Mucosa of stomach (tissue), 1 donor: ENCODE measurements around the gene CBX3.
"Not testable (repeated sequence)": the region's sequence is repeated elsewhere in the genome, so short reads cannot be mapped to it uniquely, and the experiment has no call there.

Experiments used
- H3K27me3 ChIP-seq: one replicate; pipeline ENCODE4 v1.7.0; 2013; ENCODE audit warnings: mild to moderate bottlenecking, low read length; ENCODE audit not compliant: control insufficient read depth, insufficient read depth
- H3K36me3 ChIP-seq: one replicate; pipeline ENCODE4 v1.7.0; 2013; ENCODE audit warnings: low read length; ENCODE audit not compliant: control insufficient read depth, insufficient read depth
- H3K4me1 ChIP-seq: one replicate; pipeline ENCODE4 v1.7.0; 2013; ENCODE audit warnings: mild to moderate bottlenecking, low read length; ENCODE audit not compliant: control insufficient read depth, insufficient read depth
- H3K4me3 ChIP-seq: one replicate; pipeline ENCODE4 v1.7.0; 2013; ENCODE audit warnings: low read length
- H3K9ac ChIP-seq: one replicate; pipeline ENCODE4 v1.7.0; 2013; ENCODE audit warnings: mild to moderate bottlenecking, low read length, moderate library complexity
- H3K9me3 ChIP-seq: one replicate; pipeline ENCODE4 v1.7.0; 2013; ENCODE audit warnings: mild to moderate bottlenecking, low read length, moderate library complexity; ENCODE audit not compliant: control insufficient read depth
- donor health status: Pancreatic carcinoma.

CBX3 gene

DNA sequence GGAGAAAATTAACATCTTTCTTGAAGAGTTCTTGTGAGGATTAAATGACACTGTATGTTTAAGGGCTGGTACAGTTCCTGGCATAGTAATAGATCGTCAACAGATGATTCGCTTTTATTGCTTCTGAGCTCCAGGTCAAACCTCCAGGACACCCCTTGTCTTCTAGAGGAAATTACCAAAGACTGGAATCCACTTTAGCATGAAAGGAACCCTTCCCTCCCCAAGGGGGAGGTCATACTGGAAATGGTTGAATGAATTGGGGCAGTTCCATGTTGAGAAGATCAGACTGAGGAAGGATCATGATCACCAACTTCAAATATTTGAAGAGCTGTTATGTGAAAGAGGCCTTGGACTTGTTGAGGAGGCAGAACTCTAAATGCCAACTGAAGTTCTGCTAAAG, 40.6 kb upstream of the CBX3 start:
- peaks cover 11% of the 10 kb centered on the region for H3K4me1 ChIP-seq
- H3K9me3 ChIP-seq, result no peaks in the 10 kb centered on the region
- no peaks in the 10 kb centered on the region for H3K27me3 ChIP-seq
- H3K36me3 ChIP-seq, result no peaks in the 10 kb centered on the region
- no peak overlapping the region for H3K4me3 ChIP-seq
- no peak overlapping the region for H3K9ac ChIP-seq

DNA sequence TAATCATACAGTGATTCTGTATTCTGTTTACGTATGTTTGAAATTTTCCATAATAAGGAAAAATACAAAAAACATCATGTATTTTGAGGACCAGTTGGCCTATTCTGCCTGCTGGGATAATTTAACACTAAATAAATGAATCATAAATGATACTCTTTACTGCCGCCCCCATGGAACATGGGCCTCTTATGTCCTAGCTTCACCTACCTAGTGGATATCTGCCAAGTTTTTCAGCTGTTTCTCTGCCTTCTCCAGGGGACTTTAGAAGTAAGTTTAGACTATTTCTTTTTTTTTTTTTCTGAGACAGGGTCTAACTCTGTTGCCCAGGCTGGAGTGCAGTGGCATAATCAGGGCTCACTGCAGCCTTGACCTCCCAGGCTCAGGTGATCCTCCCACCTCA, 39.1 kb upstream of the CBX3 start:
- no peak overlapping the region for H3K4me3 ChIP-seq
- H3K4me1 ChIP-seq, result peaks cover 19% of the 10 kb centered on the region
- H3K27me3 ChIP-seq, result no peaks in the 10 kb centered on the region
- H3K9me3 ChIP-seq, result no peaks in the 10 kb centered on the region
- no peaks in the 10 kb centered on the region for H3K36me3 ChIP-seq
- no peak overlapping the region for H3K9ac ChIP-seq

DNA sequence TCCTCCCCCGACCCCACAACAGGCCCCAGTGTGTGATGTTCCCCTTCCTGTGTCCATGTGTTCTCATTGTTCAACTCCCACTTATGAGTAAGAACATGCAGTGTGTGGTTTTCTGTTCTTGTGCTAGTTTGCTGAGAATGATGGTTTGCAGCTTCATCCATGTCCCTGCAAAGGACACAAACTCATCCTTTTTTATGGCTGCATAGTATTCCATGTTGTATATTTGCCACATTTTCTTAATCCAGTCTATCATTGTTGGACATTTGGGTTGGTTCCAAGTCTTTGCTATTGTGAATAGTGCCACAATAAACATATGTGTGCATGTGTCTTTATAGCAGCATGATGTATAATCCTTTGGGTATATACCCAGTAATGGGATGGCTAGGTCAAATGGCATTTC, 37.7 kb upstream of the CBX3 start:
- H3K27me3 ChIP-seq, H3K9me3 ChIP-seq, H3K4me3 ChIP-seq, H3K9ac ChIP-seq, H3K36me3 ChIP-seq: not testable (repeated sequence)
- peaks cover 19% of the 10 kb centered on the region for H3K4me1 ChIP-seq

DNA sequence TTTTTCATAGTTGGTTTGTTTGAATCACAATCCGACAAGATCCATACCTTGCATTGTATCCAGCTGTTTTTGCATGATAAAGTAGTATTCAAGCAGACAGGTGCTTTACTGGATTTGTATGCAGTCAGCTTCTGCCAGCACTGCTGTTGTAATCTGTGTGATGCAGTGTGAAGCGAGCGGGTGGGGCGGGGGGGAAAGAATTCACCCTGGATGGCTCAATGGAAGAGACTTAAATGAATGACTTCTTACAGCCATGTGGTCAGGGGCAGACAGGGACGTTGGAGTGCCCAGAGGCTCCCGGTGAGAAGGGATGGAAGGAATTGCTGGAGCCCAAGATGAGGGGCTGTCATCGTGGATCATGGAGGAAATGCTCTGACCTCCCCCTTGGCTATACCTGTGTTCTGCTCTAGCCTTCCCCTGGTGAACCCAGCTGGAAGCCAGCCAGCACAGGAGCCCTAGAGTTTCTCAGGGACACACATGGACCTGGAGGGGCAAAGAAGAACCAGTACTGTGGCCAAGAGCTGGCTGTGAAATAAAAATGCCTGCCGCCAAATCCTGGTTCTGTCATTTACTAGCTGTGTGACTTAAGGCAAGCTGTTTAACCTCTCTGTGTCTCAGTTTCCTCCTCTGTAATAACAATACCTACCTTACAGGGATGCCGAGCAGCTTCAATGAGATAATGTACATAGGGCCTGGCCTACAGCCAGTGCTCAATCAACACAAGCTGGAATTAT, 35.4 kb upstream of the CBX3 start:
- no peaks in the 10 kb centered on the region for H3K9me3 ChIP-seq
- no peaks in the 10 kb centered on the region for H3K36me3 ChIP-seq
- no peaks in the 10 kb centered on the region for H3K27me3 ChIP-seq
- H3K9ac ChIP-seq, result no peak overlapping the region
- H3K4me1 ChIP-seq, result peaks cover 13% of the 10 kb centered on the region
- no peak overlapping the region for H3K4me3 ChIP-seq

DNA sequence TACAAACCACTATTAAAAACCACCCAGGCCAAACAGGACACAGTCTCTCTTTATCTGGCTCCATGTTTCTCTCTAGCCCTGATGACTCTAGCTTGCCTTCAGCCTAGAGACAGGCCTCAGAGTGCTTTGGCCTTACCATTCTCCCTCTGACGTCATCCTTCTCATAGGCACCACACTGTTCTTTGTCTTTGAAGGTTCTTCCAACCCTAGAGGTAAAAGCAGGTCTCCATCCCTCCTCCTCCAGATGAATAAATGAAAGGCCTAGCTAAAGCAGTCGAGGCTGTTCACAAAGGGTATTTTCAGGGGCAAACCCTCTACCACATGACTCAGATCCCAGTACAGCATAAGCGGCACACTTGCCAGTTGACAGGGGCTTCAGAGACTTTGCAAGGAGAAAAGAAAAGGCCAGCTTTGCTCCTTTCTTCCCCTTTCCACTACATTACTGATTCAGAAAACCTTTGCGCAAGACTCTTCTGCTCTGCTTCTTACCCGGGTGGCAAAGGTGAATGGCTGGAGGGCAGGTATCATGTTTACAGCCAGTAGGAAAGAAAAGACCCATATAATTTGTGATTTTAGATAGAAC, 34.8 kb upstream of the CBX3 start:
- no peak overlapping the region for H3K4me3 ChIP-seq
- H3K9me3 ChIP-seq, result no peaks in the 10 kb centered on the region
- H3K4me1 ChIP-seq, result peaks cover 13% of the 10 kb centered on the region
- H3K27me3 ChIP-seq, result no peaks in the 10 kb centered on the region
- H3K36me3 ChIP-seq, result no peaks in the 10 kb centered on the region
- no peak overlapping the region for H3K9ac ChIP-seq

DNA sequence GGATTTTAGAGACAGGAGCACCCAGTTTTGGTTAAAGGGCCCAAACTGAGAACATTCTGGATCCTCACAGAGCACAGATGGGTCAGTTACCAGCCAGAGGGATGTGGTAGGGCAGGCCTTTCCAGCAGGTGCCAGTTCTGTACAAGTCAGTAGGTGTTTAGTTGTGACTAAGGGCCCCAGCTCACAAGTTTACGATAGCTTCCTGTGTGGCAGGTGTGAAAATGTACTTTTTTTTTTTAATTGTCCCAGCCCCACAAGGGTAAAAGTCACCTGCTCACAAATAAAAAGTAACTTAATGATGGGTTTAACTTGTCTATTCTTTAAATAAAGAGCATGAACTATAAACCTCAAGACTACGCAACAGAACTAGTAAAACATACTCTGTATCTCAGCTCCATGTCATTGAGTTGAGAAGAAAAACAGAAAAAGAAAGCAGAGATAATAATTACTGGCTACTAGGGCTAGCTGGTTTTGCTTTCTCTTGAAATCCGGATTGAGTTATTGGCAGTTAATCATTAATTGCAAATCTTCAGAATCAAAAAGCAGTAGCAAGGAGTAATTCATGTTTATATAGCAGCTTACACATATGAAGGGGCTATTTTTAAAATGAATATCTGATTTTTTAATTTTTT, 34.1 kb upstream of the CBX3 start:
- Histone ChIP-seq H3K4me3 (no peak overlapping the region), H3K9me3 (no peaks in the 10 kb centered on the region)

DNA sequence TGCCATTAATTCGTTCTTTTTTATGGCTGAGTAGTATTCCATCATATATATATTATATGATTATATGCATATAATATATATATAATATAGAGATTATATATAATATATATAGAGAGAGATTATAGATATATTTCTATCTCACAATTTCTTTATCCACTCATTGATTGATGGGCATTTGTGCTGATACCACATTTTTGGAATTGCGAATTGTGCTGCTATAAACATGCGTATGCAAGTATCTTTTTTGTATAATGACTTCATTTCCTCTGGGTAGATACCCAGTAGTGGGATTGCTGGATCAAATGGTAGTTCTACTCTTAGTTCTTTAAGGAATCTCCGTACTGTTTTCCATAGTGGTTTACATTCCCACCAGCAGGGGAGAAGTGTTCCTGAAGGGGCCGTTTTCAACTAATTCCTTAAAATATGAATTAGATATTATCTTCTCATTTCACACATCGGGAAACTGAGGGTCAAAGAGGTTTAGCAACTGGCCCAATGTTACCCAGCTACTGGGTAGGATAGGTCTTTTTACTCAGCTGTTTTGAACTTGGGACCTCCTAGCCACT, 33.0 kb upstream of the CBX3 start:
- H3K36me3 ChIP-seq, result no peaks in the 10 kb centered on the region

More for the DNA sequence above, 34.1 kb upstream of the CBX3 start:
- no peak overlapping the region for H3K9ac ChIP-seq
- no peaks in the 10 kb centered on the region for H3K27me3 ChIP-seq
- peaks cover 13% of the 10 kb centered on the region for H3K4me1 ChIP-seq
- no peaks in the 10 kb centered on the region for H3K36me3 ChIP-seq

DNA sequence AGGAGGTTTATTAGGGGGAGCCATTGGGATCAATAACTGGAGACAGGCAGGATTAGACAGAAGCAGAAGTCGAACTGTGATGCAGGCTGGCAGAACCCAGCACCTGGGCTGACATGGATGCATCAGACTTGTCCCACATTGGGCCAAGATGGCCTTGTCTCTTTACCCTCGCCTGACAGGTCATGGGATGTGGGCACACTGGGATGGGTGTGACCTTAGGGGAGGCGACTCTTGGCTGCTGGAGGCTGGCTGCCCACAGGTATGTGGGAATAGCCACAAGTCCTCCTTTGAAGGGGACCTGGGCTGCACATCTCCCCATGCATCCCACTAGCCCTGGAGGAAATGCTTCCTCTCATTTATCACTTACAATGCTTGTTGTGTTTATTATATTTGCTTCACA, 32.3 kb upstream of the CBX3 start:
- Histone ChIP-seq H3K9ac (no peak overlapping the region), H3K36me3 (no peaks in the 10 kb centered on the region), H3K9me3 (no peaks in the 10 kb centered on the region), H3K27me3 (no peaks in the 10 kb centered on the region), H3K4me3 (no peak overlapping the region), H3K4me1 (peaks cover 13% of the 10 kb centered on the region)

More for the DNA sequence above, 33.0 kb upstream of the CBX3 start:
- no peak overlapping the region for H3K9ac ChIP-seq
- H3K27me3 ChIP-seq, result no peaks in the 10 kb centered on the region
- no peak overlapping the region for H3K4me3 ChIP-seq
- H3K4me1 ChIP-seq, result peaks cover 13% of the 10 kb centered on the region
- H3K9me3 ChIP-seq, result no peaks in the 10 kb centered on the region

DNA sequence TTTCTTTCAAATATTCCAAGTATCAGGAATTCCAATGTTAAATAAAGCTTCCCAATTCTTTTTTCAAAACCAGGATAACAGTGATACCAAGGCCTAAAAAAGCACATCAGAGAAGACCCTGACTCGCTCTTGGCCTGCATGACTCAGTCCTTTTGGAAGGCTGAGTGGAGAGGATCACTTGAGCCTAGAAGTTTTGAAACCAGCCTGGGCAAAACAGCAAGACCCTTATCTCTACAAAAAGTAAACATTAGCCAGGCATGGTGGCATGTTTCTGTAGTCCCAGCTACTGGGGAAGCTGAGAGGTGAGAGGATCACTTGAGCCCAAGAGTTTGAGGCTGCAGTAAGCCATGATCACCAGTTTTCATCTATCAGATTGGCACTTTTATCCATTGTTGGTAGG, 30.9 kb upstream of the CBX3 start:
- H3K4me1 ChIP-seq, result peaks cover 13% of the 10 kb centered on the region
- no peak overlapping the region for H3K9ac ChIP-seq
- H3K36me3 ChIP-seq, result no peaks in the 10 kb centered on the region
- H3K27me3 ChIP-seq, result no peaks in the 10 kb centered on the region
- no peak overlapping the region for H3K4me3 ChIP-seq
- no peaks in the 10 kb centered on the region for H3K9me3 ChIP-seq

DNA sequence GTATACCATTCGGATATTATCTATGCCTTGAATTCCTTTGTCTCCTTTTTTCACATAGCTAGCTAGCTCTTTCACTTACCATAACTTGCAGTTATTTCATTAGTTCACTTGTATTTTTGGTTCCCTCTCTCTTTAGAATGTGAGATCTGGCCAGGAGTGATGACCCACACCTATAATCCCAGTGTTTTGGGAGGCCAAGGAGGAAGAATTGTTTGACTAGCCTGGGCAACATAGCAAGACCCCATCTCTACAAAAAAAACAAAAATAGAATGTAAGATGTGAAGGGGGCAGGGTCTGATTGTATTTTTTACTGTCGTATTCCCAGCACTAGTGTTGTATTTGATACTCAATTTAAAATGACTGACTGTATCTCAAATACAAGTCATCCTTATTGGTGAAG, 29.9 kb upstream of the CBX3 start:
- no peak overlapping the region for H3K4me3 ChIP-seq
- H3K27me3 ChIP-seq, result no peaks in the 10 kb centered on the region
- no peaks in the 10 kb centered on the region for H3K9me3 ChIP-seq
- H3K9ac ChIP-seq, result no peak overlapping the region
- H3K4me1 ChIP-seq, result peaks cover 7% of the 10 kb centered on the region
- H3K36me3 ChIP-seq, result no peaks in the 10 kb centered on the region

DNA sequence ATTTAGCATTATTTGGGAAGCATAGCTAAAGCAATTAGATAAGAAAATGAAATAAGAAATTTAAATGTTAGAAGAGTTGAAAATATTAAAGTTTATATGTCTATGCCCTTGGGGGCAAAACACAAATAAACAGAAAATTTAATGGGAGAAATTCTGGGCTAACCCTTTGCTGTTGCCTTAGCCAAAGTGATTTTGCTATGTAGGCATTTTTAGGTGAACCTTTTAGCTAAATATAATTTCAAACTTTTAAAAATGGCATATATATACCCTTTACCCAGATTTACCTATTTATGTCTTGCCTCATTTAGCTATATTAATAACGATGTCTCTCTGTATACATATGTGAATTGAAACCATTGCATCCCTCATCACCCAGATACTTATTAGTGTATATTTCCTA, 29.5 kb upstream of the CBX3 start:
- Histone ChIP-seq H3K27me3 (no peaks in the 10 kb centered on the region), H3K9ac (no peak overlapping the region), H3K9me3 (no peaks in the 10 kb centered on the region), H3K4me1 (peaks cover 3% of the 10 kb centered on the region), H3K4me3 (no peak overlapping the region), H3K36me3 (no peaks in the 10 kb centered on the region)

DNA sequence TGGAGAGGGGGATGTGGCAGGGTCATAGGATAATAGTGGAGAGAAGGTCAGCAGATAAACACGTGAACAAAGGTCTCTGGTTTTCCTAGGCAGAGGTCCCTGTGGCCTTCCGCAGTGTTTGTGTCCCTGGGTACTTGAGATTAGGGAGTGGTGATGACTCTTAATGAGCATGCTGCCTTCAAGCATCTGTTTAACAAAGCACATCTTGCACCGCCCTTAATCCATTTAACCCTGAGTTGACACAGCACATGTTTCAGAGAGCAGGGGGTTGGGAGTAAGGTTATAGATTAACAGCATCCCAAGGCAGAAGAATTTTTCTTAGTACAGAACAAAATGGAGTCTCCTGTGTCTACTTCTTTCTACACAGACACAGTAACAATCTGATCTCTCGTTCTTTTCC, 25.6 kb upstream of the CBX3 start:
- H3K4me1 ChIP-seq, H3K4me3 ChIP-seq, H3K9ac ChIP-seq, H3K27me3 ChIP-seq, H3K36me3 ChIP-seq, H3K9me3 ChIP-seq: not testable (repeated sequence)
